ENCODE measurements around the gene ITGB5. TPM values are rescaled to one million over a fixed set of nuclear protein-coding genes. Genes with fewer than 3 reads are reported as not detected.
"Not testable (repeated sequence)": the region's sequence is repeated elsewhere in the genome, so short reads cannot be mapped to it uniquely, and the experiment has no call there.

Gene ITGB5
- total RNA-seq, 1 experiment from 2014 or later = 85.3 TPM

GRCh38 chr3:124767264-124767663 is 119.9 kb downstream of the ITGB5 start:
- Histone ChIP-seq H3K36me3 (peaks cover 8% of the 10 kb centered on the region), H3K4me3 (no peak overlapping the region), H3K9me3 (replicated peaks) (no peaks in the 10 kb centered on the region), H3K27me3 (no peaks in the 10 kb centered on the region), H3K4me1 (peaks cover 58% of the 10 kb centered on the region), H3K27ac (peak overlapping the region; percentile 89)
- peak; percentile 51 to 80 for DNase-seq

- H3K36me3 ChIP-seq = peaks cover 8% of the 10 kb centered on the region
- H3K27ac ChIP-seq = peak overlapping the region; percentile 89
- H3K4me3 ChIP-seq = no peak overlapping the region
- no peaks in the 10 kb centered on the region for H3K27me3 ChIP-seq
- H3K9me3 ChIP-seq (replicated peaks) = no peaks in the 10 kb centered on the region
- DNase-seq = peak; percentile 51 to 79
- H3K4me1 ChIP-seq = peaks cover 56% of the 10 kb centered on the region
Measured at GRCh38 chr3:124766113-124767095, 120.8 kb downstream of the ITGB5 start.

- Histone ChIP-seq H3K4me3 (no peak overlapping the region), H3K4me1 (peaks cover 54% of the 10 kb centered on the region), H3K36me3 (peaks cover 8% of the 10 kb centered on the region), H3K27ac (no peak overlapping the region; the same call in 1 of the 2 replicates), H3K27me3 (no peaks in the 10 kb centered on the region), H3K9me3 (replicated peaks) (no peaks in the 10 kb centered on the region)
- DNase-seq = no peak
Measured at GRCh38 chr3:124765197-124765840, 121.8 kb downstream of the ITGB5 start.

GRCh38 chr3:124764746-124765145 is 122.4 kb downstream of the ITGB5 start:
- peak; percentile 55 to 78 for DNase-seq
- Histone ChIP-seq H3K4me3 (no peak overlapping the region), H3K4me1 (peaks cover 54% of the 10 kb centered on the region), H3K36me3 (peaks cover 8% of the 10 kb centered on the region), H3K27ac (no peak overlapping the region; the same call in 1 of the 2 replicates), H3K9me3 (replicated peaks) (no peaks in the 10 kb centered on the region), H3K27me3 (no peaks in the 10 kb centered on the region)

- H3K27ac ChIP-seq = no peak overlapping the region
- H3K36me3 ChIP-seq = peaks cover 8% of the 10 kb centered on the region
- H3K9me3 ChIP-seq (replicated peaks) = no peaks in the 10 kb centered on the region
- no peak overlapping the region for H3K4me3 ChIP-seq
- no peaks in the 10 kb centered on the region for H3K27me3 ChIP-seq
- no peak for DNase-seq
- H3K4me1 ChIP-seq = peaks cover 61% of the 10 kb centered on the region
Measured at GRCh38 chr3:124763644-124764358, 123.4 kb downstream of the ITGB5 start.

- Histone ChIP-seq H3K9me3 (replicated peaks) (no peaks in the 10 kb centered on the region), H3K27ac (no peak overlapping the region), H3K4me1 (peaks cover 58% of the 10 kb centered on the region), H3K36me3 (peaks cover 7% of the 10 kb centered on the region), H3K27me3 (no peaks in the 10 kb centered on the region), H3K4me3 (no peak overlapping the region)
- DNase-seq = no peak
Measured at GRCh38 chr3:124763206-124763605, 124.0 kb downstream of the ITGB5 start.

- Histone ChIP-seq H3K36me3 (peaks cover 6% of the 10 kb centered on the region), H3K4me1 (peaks cover 54% of the 10 kb centered on the region), H3K27me3 (no peaks in the 10 kb centered on the region), H3K4me3 (no peak overlapping the region), H3K9me3 (replicated peaks) (no peaks in the 10 kb centered on the region), H3K27ac (no peak overlapping the region)
- no peak for DNase-seq
Measured at GRCh38 chr3:124762661-124763011, 124.5 kb downstream of the ITGB5 start.

GRCh38 chr3:124761935-124762660 is 125.1 kb downstream of the ITGB5 start:
- H3K27ac ChIP-seq = no peak overlapping the region
- peaks cover 5% of the 10 kb centered on the region for H3K36me3 ChIP-seq
- no peaks in the 10 kb centered on the region for H3K9me3 ChIP-seq (replicated peaks)

GRCh38 chr3:124761250-124761796 is 125.8 kb downstream of the ITGB5 start:
- no peaks in the 10 kb centered on the region for H3K36me3 ChIP-seq
- H3K4me3 ChIP-seq = peak overlapping the region; percentile 5
- peak; percentile 83 to 93 for DNase-seq
- peak overlapping the region; percentile 95 for H3K27ac ChIP-seq
- H3K9me3 ChIP-seq (replicated peaks) = no peaks in the 10 kb centered on the region
- H3K4me1 ChIP-seq = peaks cover 41% of the 10 kb centered on the region
- H3K27me3 ChIP-seq = no peaks in the 10 kb centered on the region

More at GRCh38 chr3:124761935-124762660, 125.1 kb downstream of the ITGB5 start:
- DNase-seq = no peak
- H3K4me3 ChIP-seq = no peak overlapping the region
- H3K27me3 ChIP-seq = no peaks in the 10 kb centered on the region
- peaks cover 49% of the 10 kb centered on the region for H3K4me1 ChIP-seq

GRCh38 chr3:124760601-124761000 is 126.6 kb downstream of the ITGB5 start:
- Histone ChIP-seq H3K36me3 (no peaks in the 10 kb centered on the region), H3K27me3 (no peaks in the 10 kb centered on the region), H3K4me1 (peaks cover 36% of the 10 kb centered on the region), H3K27ac (peak overlapping the region; percentile 95), H3K9me3 (replicated peaks) (no peaks in the 10 kb centered on the region), H3K4me3 (no peak overlapping the region; the same call in 1 of the 2 replicates)
- DNase-seq = peak; percentile 93 to 97

- Histone ChIP-seq H3K4me1 (peaks cover 28% of the 10 kb centered on the region), H3K4me3 (no peak overlapping the region), H3K27me3 (no peaks in the 10 kb centered on the region), H3K9me3 (replicated peaks) (no peaks in the 10 kb centered on the region), H3K27ac (peak overlapping the region; percentile 95), H3K36me3 (no peaks in the 10 kb centered on the region)
- DNase-seq = peak; percentile 64 to 65
Measured at GRCh38 chr3:124759666-124760401, 127.3 kb downstream of the ITGB5 start.

- no peak for DNase-seq
Measured at GRCh38 chr3:124758851-124759635, 128.1 kb downstream of the ITGB5 start.

GRCh38 chr3:124757926-124758325 is 129.2 kb downstream of the ITGB5 start:
- H3K36me3 ChIP-seq, DNase-seq, H3K27ac ChIP-seq: not testable (repeated sequence)

More at GRCh38 chr3:124758851-124759635, 128.1 kb downstream of the ITGB5 start:
- Histone ChIP-seq H3K27me3 (no peaks in the 10 kb centered on the region), H3K36me3 (no peaks in the 10 kb centered on the region), H3K9me3 (replicated peaks) (no peaks in the 10 kb centered on the region), H3K4me1 (peaks cover 28% of the 10 kb centered on the region), H3K27ac (peak overlapping the region; percentile 95), H3K4me3 (no peak overlapping the region)

More at GRCh38 chr3:124757926-124758325, 129.2 kb downstream of the ITGB5 start:
- H3K4me1 ChIP-seq = peaks cover 28% of the 10 kb centered on the region
- H3K4me3 ChIP-seq; H3K27me3 ChIP-seq; H3K9me3 ChIP-seq (replicated peaks): not testable (repeated sequence)

Data from SJCRH30 (cell line).